ENCODE results near the gene SUSD1.
A peak's percentile ranks its signal among the peaks of the same experiment; 100 is the strongest.

Gene SUSD1

DNA sequence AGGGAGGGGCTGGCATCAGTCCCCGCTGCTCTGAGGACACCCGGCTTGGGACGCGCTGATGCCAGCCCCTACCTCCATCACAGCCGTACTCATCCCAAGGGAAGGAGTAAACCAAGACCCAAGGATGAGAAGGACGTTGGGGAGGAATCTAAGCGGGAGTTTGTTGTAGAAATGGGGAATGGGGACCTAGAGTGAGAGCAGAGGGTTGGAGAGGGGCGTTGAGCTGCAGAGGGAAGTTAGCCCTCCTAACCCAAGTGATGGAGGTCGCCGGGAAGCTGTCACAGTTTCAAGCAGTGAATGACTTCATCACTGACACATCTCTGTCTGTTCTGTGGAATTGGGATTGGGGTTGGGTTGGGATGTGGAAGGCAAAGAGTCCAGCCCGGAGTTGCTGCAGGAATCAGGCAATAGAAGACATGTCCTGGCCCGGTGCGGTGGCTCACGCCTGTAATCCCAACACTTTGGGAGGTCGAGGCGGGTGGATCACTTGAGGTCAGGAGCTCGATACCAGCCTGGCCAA lies 759 bp upstream of the SUSD1 start:
- no peak overlapping the region for H3K27ac ChIP-seq (ENCODE audit: insufficient read depth, low read depth, low read length, poor library complexity, severe bottlenecking)
- H3K4me1 ChIP-seq (ENCODE audit: control insufficient read depth, insufficient read depth, low read length) = peaks cover 3% of the 10 kb centered on the region
- no peaks in the 10 kb centered on the region for H3K36me3 ChIP-seq (ENCODE audit: control insufficient read depth, insufficient read depth, low read length)
- peaks cover 48% of the 10 kb centered on the region for H3K27me3 ChIP-seq (ENCODE audit: control insufficient read depth, insufficient read depth, low read length, poor library complexity, severe bottlenecking)
- H3K4me3 ChIP-seq (ENCODE audit: insufficient read depth, low read depth, low read length) = peak overlapping the region; percentile 53
- 51 to 54% methylated on average over 17 of the region's 17 CpGs for WGBS, 2 experiments
- H3K9me3 ChIP-seq (ENCODE audit: control insufficient read depth, low read length) = no peaks in the 10 kb centered on the region

DNA sequence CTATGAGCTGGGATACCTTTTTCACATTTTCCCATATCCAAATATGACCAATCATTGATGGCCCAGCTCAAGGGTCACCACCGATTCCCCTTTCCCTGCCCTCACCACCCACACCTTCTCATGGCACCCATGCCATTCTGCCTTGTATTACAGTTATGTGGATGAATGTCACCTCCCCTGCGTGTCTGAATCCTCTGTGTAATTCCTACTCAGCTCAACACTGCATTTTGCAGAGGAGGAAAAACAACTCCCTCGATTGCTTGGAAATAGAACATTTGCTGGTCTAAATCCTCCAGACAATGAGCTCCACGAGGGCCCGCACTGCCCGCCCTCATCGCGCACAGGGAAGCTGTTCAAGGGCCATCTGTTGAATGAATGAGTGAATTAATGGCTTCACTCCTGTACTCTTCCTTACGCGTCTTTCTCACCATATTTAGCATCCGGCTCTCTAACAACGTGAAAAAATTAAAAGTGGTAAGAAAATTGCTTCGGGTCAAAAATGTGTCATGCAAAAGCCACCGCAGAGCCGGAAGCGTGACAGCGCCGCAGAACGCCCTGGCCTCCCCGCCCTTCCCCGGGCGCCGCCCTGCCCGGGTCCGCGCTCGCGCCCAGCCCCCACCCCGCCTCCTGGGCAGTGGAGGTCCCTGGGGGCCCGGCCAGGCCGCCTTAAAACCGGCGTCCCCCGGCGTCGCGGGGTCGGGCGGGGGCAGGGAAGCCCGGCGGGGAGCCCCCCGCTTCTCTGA lies 704 bp downstream of the SUSD1 start:
- H3K36me3 ChIP-seq (ENCODE audit: control insufficient read depth, insufficient read depth, low read length) = no peaks in the 10 kb centered on the region
- H3K4me3 ChIP-seq (ENCODE audit: insufficient read depth, low read depth, low read length) = peak overlapping the region; percentile 53
- H3K27me3 ChIP-seq (ENCODE audit: control insufficient read depth, insufficient read depth, low read length, poor library complexity, severe bottlenecking) = peaks cover 48% of the 10 kb centered on the region
- H3K9me3 ChIP-seq (ENCODE audit: control insufficient read depth, low read length) = no peaks in the 10 kb centered on the region
- H3K4me1 ChIP-seq (ENCODE audit: control insufficient read depth, insufficient read depth, low read length) = peaks cover 3% of the 10 kb centered on the region
- no peak overlapping the region for H3K27ac ChIP-seq (ENCODE audit: insufficient read depth, low read depth, low read length, poor library complexity, severe bottlenecking)
- 8 to 10% methylated on average over 40 to 42 of the region's 42 CpGs for WGBS, 2 experiments

GRCh38 chr9:112173489-112174221 lies 1.4 kb downstream of the SUSD1 start:
- peaks cover 3% of the 10 kb centered on the region for H3K4me1 ChIP-seq (ENCODE audit: control insufficient read depth, insufficient read depth, low read length)
- peaks cover 48% of the 10 kb centered on the region for H3K27me3 ChIP-seq (ENCODE audit: control insufficient read depth, insufficient read depth, low read length, poor library complexity, severe bottlenecking)
- WGBS, 2 experiments = 91 to 93% methylated on average over 18 of the region's 18 CpGs
- no peak overlapping the region for H3K27ac ChIP-seq (ENCODE audit: insufficient read depth, low read depth, low read length, poor library complexity, severe bottlenecking)
- H3K4me3 ChIP-seq (ENCODE audit: insufficient read depth, low read depth, low read length) = no peak overlapping the region
- no peaks in the 10 kb centered on the region for H3K36me3 ChIP-seq (ENCODE audit: control insufficient read depth, insufficient read depth, low read length)
- no peaks in the 10 kb centered on the region for H3K9me3 ChIP-seq (ENCODE audit: control insufficient read depth, low read length)

DNA sequence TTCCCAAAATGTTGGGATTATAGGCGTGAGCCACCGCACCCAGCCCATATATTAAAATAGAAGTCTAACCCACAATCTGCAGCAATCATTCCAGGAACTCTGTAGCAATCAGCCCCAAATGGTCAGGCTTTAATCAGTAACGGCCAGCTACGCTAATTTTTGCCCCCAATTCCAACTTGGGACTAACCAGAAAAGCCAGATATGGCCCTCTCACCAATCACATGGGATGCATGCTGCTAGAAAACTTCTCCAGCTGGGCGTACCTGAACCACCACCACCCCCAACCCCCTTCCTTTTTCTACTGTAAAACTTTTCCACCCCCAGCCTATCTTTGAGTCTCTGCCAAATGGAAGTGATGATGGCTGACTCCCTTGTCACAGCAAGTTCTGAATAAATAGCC lies 4.1 kb downstream of the SUSD1 start:
- no peaks in the 10 kb centered on the region for H3K36me3 ChIP-seq (ENCODE audit: control insufficient read depth, insufficient read depth, low read length)
- peaks cover 9% of the 10 kb centered on the region for H3K4me1 ChIP-seq (ENCODE audit: control insufficient read depth, insufficient read depth, low read length)
- no peak overlapping the region for H3K4me3 ChIP-seq (ENCODE audit: insufficient read depth, low read depth, low read length)
- peaks cover 28% of the 10 kb centered on the region for H3K27me3 ChIP-seq (ENCODE audit: control insufficient read depth, insufficient read depth, low read length, poor library complexity, severe bottlenecking)
- no peak overlapping the region for H3K27ac ChIP-seq (ENCODE audit: insufficient read depth, low read depth, low read length, poor library complexity, severe bottlenecking)
- H3K9me3 ChIP-seq (ENCODE audit: control insufficient read depth, low read length) = no peaks in the 10 kb centered on the region
- 93 to 95% methylated on average over 5 of the region's 5 CpGs for WGBS, 2 experiments

DNA sequence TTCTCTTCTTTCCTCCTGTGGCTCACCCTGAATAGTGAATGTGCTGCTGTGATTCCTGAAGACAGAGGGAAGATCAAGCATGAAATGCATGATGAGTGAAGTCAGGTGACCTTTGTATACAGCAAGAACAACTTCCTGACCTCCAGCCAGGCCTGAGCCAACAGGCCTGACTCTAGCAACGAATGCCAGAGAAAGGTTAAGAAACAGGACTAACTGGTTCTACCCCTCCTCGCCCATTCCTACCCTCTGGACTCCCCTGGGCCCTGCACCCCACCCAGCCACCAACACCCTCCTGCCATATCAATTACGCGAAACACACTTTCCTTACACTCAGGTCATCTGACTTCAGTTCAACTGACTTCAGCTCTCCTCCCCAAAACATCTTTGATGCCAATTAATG lies 4.9 kb downstream of the SUSD1 start:
- 84 to 88% methylated on average over 4 of the region's 4 CpGs for WGBS, 2 experiments

GRCh38 chr9:112169368-112169767 lies 5.7 kb downstream of the SUSD1 start:
- WGBS, 2 experiments = 94 to 95% methylated on average over 6 of the region's 6 CpGs
- no peak overlapping the region for H3K27ac ChIP-seq (ENCODE audit: insufficient read depth, low read depth, low read length, poor library complexity, severe bottlenecking)
- H3K4me3 ChIP-seq (ENCODE audit: insufficient read depth, low read depth, low read length) = no peak overlapping the region
- peaks cover 13% of the 10 kb centered on the region for H3K27me3 ChIP-seq (ENCODE audit: control insufficient read depth, insufficient read depth, low read length, poor library complexity, severe bottlenecking)
- H3K9me3 ChIP-seq (ENCODE audit: control insufficient read depth, low read length) = no peaks in the 10 kb centered on the region
- peaks cover 5% of the 10 kb centered on the region for H3K4me1 ChIP-seq (ENCODE audit: control insufficient read depth, insufficient read depth, low read length)
- H3K36me3 ChIP-seq (ENCODE audit: control insufficient read depth, insufficient read depth, low read length) = no peaks in the 10 kb centered on the region

More for the DNA sequence above, 4.9 kb downstream of the SUSD1 start:
- no peaks in the 10 kb centered on the region for H3K9me3 ChIP-seq (ENCODE audit: control insufficient read depth, low read length)
- no peak overlapping the region for H3K27ac ChIP-seq (ENCODE audit: insufficient read depth, low read depth, low read length, poor library complexity, severe bottlenecking)
- peaks cover 21% of the 10 kb centered on the region for H3K27me3 ChIP-seq (ENCODE audit: control insufficient read depth, insufficient read depth, low read length, poor library complexity, severe bottlenecking)
- H3K36me3 ChIP-seq (ENCODE audit: control insufficient read depth, insufficient read depth, low read length) = no peaks in the 10 kb centered on the region
- H3K4me3 ChIP-seq (ENCODE audit: insufficient read depth, low read depth, low read length) = no peak overlapping the region
- H3K4me1 ChIP-seq (ENCODE audit: control insufficient read depth, insufficient read depth, low read length) = peaks cover 5% of the 10 kb centered on the region

GRCh38 chr9:112168197-112168596 lies 6.9 kb downstream of the SUSD1 start:
- H3K27me3 ChIP-seq (ENCODE audit: control insufficient read depth, insufficient read depth, low read length, poor library complexity, severe bottlenecking) = peaks cover 1% of the 10 kb centered on the region
- no peaks in the 10 kb centered on the region for H3K36me3 ChIP-seq (ENCODE audit: control insufficient read depth, insufficient read depth, low read length)
- H3K9me3 ChIP-seq (ENCODE audit: control insufficient read depth, low read length) = no peaks in the 10 kb centered on the region
- WGBS, 2 experiments = 96 to 97% methylated on average over 3 of the region's 3 CpGs
- H3K4me1 ChIP-seq (ENCODE audit: control insufficient read depth, insufficient read depth, low read length) = peaks cover 5% of the 10 kb centered on the region
- no peak overlapping the region for H3K27ac ChIP-seq (ENCODE audit: insufficient read depth, low read depth, low read length, poor library complexity, severe bottlenecking)
- H3K4me3 ChIP-seq (ENCODE audit: insufficient read depth, low read depth, low read length) = no peak overlapping the region

DNA sequence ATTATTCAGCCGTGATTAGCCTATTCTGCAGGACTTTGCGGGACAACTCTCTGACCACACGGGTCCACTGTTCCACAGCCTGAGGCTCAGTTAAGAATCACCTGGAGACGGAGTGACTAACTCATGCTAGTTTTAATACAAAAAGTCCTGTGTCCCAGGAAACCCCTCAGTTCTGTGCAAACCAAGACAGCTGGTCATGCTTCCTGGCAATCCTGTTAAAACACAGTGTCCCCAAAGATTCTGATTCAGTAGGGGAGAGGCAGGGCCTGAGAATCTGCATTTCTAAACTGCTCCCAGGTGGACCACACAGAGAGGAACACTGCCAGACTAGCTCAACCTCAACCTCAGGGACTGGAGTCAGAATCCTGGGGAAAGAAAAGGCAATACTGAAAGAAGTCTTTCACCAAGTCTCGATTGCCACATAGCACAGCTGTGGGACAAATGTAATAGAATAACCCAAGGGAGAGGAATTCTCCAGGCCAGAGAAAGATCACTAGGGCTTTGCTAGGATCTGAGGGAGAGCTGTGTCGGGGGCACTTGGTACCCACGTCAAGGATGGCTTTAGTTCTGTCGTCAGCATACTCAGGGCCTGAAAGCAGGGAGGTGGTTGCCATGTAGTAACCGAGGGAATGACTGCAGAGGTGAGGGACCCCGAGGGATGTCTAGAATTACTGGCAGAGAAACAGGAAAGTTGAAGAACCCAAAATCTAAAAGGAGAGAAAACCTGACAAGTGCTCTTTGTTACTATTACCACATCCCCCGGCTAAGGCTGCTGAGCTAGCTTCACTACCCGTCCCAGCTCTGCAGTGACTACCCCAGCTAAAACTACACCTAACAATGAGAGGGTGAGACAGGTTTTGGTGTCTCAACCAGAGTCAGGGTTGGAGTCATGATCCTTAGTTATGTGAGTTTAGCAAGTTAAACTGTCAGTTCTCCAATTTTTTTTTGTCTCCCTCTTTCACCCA lies 8.6 kb downstream of the SUSD1 start:
- Histone ChIP-seq H3K4me3 (ENCODE audit: insufficient read depth, low read depth, low read length) (no peak overlapping the region), H3K4me1 (ENCODE audit: control insufficient read depth, insufficient read depth, low read length) (peaks cover 5% of the 10 kb centered on the region), H3K27ac (ENCODE audit: insufficient read depth, low read depth, low read length, poor library complexity, severe bottlenecking) (no peak overlapping the region), H3K27me3 (ENCODE audit: control insufficient read depth, insufficient read depth, low read length, poor library complexity, severe bottlenecking) (no peaks in the 10 kb centered on the region), H3K9me3 (ENCODE audit: control insufficient read depth, low read length) (no peaks in the 10 kb centered on the region), H3K36me3 (ENCODE audit: control insufficient read depth, insufficient read depth, low read length) (no peaks in the 10 kb centered on the region)
- 78 to 80% methylated on average over 11 to 12 of the region's 12 CpGs for WGBS, 2 experiments

- H3K27ac ChIP-seq (ENCODE audit: insufficient read depth, low read depth, low read length, poor library complexity, severe bottlenecking) = no peak overlapping the region
- no peaks in the 10 kb centered on the region for H3K9me3 ChIP-seq (ENCODE audit: control insufficient read depth, low read length)
- peaks cover 5% of the 10 kb centered on the region for H3K4me1 ChIP-seq (ENCODE audit: control insufficient read depth, insufficient read depth, low read length)
- no peaks in the 10 kb centered on the region for H3K36me3 ChIP-seq (ENCODE audit: control insufficient read depth, insufficient read depth, low read length)
- H3K27me3 ChIP-seq (ENCODE audit: control insufficient read depth, insufficient read depth, low read length, poor library complexity, severe bottlenecking) = no peaks in the 10 kb centered on the region
- 92 to 96% methylated on average over 3 to 5 of the region's 5 CpGs for WGBS, 2 experiments
- no peak overlapping the region for H3K4me3 ChIP-seq (ENCODE audit: insufficient read depth, low read depth, low read length)
Measured at GRCh38 chr9:112162621-112163413, 12.3 kb downstream of the SUSD1 start.

Measured in ectodermal cell (in vitro differentiated cells).